HEK293 (cell line): ENCODE measurements around the gene ASTN2.

Source experiments
- CTCF ChIA-PET: fragments of 350-600 bp; formaldehyde crosslinking; extraction: SDS; loops from one replicate; lab custom pipeline; 2021; ENCODE audit warnings: antibody characterized with exemption; lab: Yijun Ruan, JAX
- POLR2A ChIA-PET: fragments of 300-600 bp; formaldehyde crosslinking; extraction: SDS; loops from one replicate; lab custom pipeline; 2020; ENCODE audit warnings: antibody characterized with exemption, inconsistent platforms; lab: Yijun Ruan, JAX
- H3K27ac ChIP-seq: fragments of 200-500 bp; sonication (Bioruptor generic); 2 replicates; pipeline ENCODE4 v1.5.1; 2014; ENCODE audit warnings: low read depth, low read length, control low read depth, inconsistent platforms; ENCODE audit errors: extremely low read depth
- H3K36me3 ChIP-seq, 2 experiments: fragments of 200-500 bp in 1 of 2; sonication (Bioruptor generic) in 1 of 2; 1 replicate in 1 of 2; 2 replicates in 1 of 2; pipeline ENCODE4 v1.5.1; 2014 to 2017; ENCODE audit warnings: inconsistent platforms in 2 of 2, low read length in 2 of 2; ENCODE audit not compliant: control insufficient read depth in 2 of 2, insufficient read depth in 1 of 2
- H3K4me1 ChIP-seq: fragments of 200-500 bp; sonication (Bioruptor generic); 2 replicates; pipeline ENCODE4 v1.5.1; 2014; ENCODE audit warnings: mild to moderate bottlenecking, low read length, inconsistent platforms; ENCODE audit not compliant: control insufficient read depth, insufficient read depth
- H3K4me3 ChIP-seq: 2 replicates; pipeline ENCODE4 v1.5.1; 2011; ENCODE audit warnings: low read depth, mild to moderate bottlenecking, control low read depth, low read length, moderate library complexity
- H3K9me3 ChIP-seq: fragments of 200-500 bp; sonication (Bioruptor generic); 2 replicates; pipeline ENCODE4 v1.5.1; 2014; ENCODE audit warnings: low read depth, low read length, inconsistent platforms; ENCODE audit not compliant: control insufficient read depth, insufficient read depth
- BCL6B ChIP-seq: fragments of 450-650 bp; formaldehyde crosslinking; IDR thresholded peaks from 2 replicates; pipeline ENCODE4 v1.5.1; 2017; ENCODE audit warnings: missing biosample characterization, missing genetic modification characterization
- EGR2 ChIP-seq: fragments of 450-650 bp; formaldehyde crosslinking; IDR thresholded peaks from 2 replicates; pipeline ENCODE4 v1.5.1; 2016; ENCODE audit warnings: low read depth, missing biosample characterization, missing genetic modification characterization
- ELK4 ChIP-seq: IDR thresholded peaks from 2 replicates; pipeline ENCODE4 v1.6.1; 2011; ENCODE audit warnings: mild to moderate bottlenecking, low read depth, low read length, borderline replicate concordance
- HOXA7 ChIP-seq: sonication (generic); formaldehyde crosslinking; IDR thresholded peaks from 2 replicates; pipeline ENCODE4 v1.8.1; 2022; ENCODE audit warnings: missing genetic modification reagents, borderline replicate concordance
- HOXD13 ChIP-seq: sonication (generic); formaldehyde crosslinking; IDR thresholded peaks from 2 replicates; pipeline ENCODE4 v1.8.0; 2022; ENCODE audit warnings: missing genetic modification reagents, borderline replicate concordance
- KLF7 ChIP-seq: fragments of 450-650 bp; formaldehyde crosslinking; IDR thresholded peaks from 2 replicates; pipeline ENCODE4 v1.5.1; 2016; ENCODE audit warnings: missing biosample characterization, missing genetic modification characterization, borderline replicate concordance
- SCRT2 ChIP-seq: fragments of 450-650 bp; formaldehyde crosslinking; IDR thresholded peaks from 2 replicates; pipeline ENCODE4 v1.5.1; 2016; ENCODE audit warnings: missing biosample characterization, missing genetic modification characterization
- TRIM28 ChIP-seq: IDR thresholded peaks from 2 replicates; pipeline ENCODE4 v1.6.1; 2011; ENCODE audit warnings: low read length, control low read depth, borderline replicate concordance
- ZFP69B ChIP-seq: fragments of 450-650 bp; formaldehyde crosslinking; IDR thresholded peaks from 2 replicates; pipeline ENCODE4 v1.5.1; 2016; ENCODE audit warnings: missing biosample characterization, missing genetic modification characterization
- ZNF114 ChIP-seq: fragments of 450-650 bp; formaldehyde crosslinking; IDR thresholded peaks from 2 replicates; pipeline ENCODE4 v1.5.0; 2017; ENCODE audit warnings: missing biosample characterization, missing genetic modification characterization
- ZNF140 ChIP-seq: fragments of 450-650 bp; formaldehyde crosslinking; IDR thresholded peaks from 2 replicates; pipeline ENCODE4 v1.5.1; 2016; ENCODE audit warnings: missing biosample characterization, missing genetic modification characterization
- ZNF146 ChIP-seq: fragments of 450-650 bp; formaldehyde crosslinking; IDR thresholded peaks from 2 replicates; pipeline ENCODE4 v1.5.1; 2016; ENCODE audit warnings: missing biosample characterization, missing genetic modification characterization
- ZNF16 ChIP-seq: fragments of 450-650 bp; formaldehyde crosslinking; IDR thresholded peaks from 2 replicates; pipeline ENCODE4 v1.5.1; 2016; ENCODE audit warnings: low read depth, missing biosample characterization, missing genetic modification characterization
- ZNF211 ChIP-seq: fragments of 450-650 bp; formaldehyde crosslinking; IDR thresholded peaks from 2 replicates; pipeline ENCODE4 v1.5.1; 2016; ENCODE audit warnings: low read depth, missing biosample characterization, missing genetic modification characterization
- ZNF214 ChIP-seq: fragments of 450-650 bp; formaldehyde crosslinking; IDR thresholded peaks from 2 replicates; pipeline ENCODE4 v1.5.1; 2017; ENCODE audit warnings: missing biosample characterization, mild to moderate bottlenecking, missing genetic modification characterization, borderline replicate concordance
- ZNF24 ChIP-seq: fragments of 450-650 bp; formaldehyde crosslinking; IDR thresholded peaks from 2 replicates; pipeline ENCODE4 v1.5.1; 2016; ENCODE audit warnings: missing biosample characterization, missing genetic modification characterization
- ZNF248 ChIP-seq: fragments of 450-650 bp; formaldehyde crosslinking; IDR thresholded peaks from 2 replicates; pipeline ENCODE4 v1.5.1; 2017; ENCODE audit warnings: missing biosample characterization, missing genetic modification characterization
- ZNF280C ChIP-seq: fragments of 450-650 bp; formaldehyde crosslinking; IDR thresholded peaks from 2 replicates; pipeline ENCODE4 v1.5.1; 2016; ENCODE audit warnings: missing biosample characterization, missing genetic modification characterization
- ZNF311 ChIP-seq: fragments of 450-650 bp; formaldehyde crosslinking; IDR thresholded peaks from 2 replicates; pipeline ENCODE4 v1.5.1; 2017; ENCODE audit warnings: missing biosample characterization, missing genetic modification characterization, borderline replicate concordance
- ZNF510 ChIP-seq: fragments of 450-650 bp; formaldehyde crosslinking; IDR thresholded peaks from 2 replicates; pipeline ENCODE4 v1.5.1; 2018; ENCODE audit warnings: mild to moderate bottlenecking, missing genetic modification characterization, missing biosample characterization; ENCODE audit not compliant: insufficient replicate concordance
- ZNF549 ChIP-seq: fragments of 450-650 bp; IDR thresholded peaks from 2 replicates; pipeline ENCODE4 v1.5.1; 2018; ENCODE audit warnings: missing biosample characterization, missing genetic modification characterization, mild to moderate bottlenecking, inconsistent platforms, moderate library complexity
- ZNF610 ChIP-seq: fragments of 450-650 bp; formaldehyde crosslinking; IDR thresholded peaks from 2 replicates; pipeline ENCODE4 v1.5.1; 2016; ENCODE audit warnings: missing biosample characterization, missing genetic modification characterization, borderline replicate concordance
- ZNF670 ChIP-seq: fragments of 450-650 bp; formaldehyde crosslinking; IDR thresholded peaks from 2 replicates; pipeline ENCODE4 v1.5.1; 2016; ENCODE audit warnings: missing biosample characterization, missing genetic modification characterization, low read depth
- ZNF777 ChIP-seq: fragments of 450-650 bp; formaldehyde crosslinking; IDR thresholded peaks from 2 replicates; pipeline ENCODE4 v1.5.1; 2017; ENCODE audit warnings: missing biosample characterization, missing genetic modification characterization, borderline replicate concordance
- ZNF785 ChIP-seq: fragments of 450-650 bp; formaldehyde crosslinking; IDR thresholded peaks from 2 replicates; pipeline ENCODE4 v1.5.1; 2016; ENCODE audit warnings: missing biosample characterization, missing genetic modification characterization
- ZSCAN23 ChIP-seq: fragments of 450-650 bp; formaldehyde crosslinking; IDR thresholded peaks from 2 replicates; pipeline ENCODE4 v1.5.1; 2016; ENCODE audit warnings: missing biosample characterization, missing genetic modification characterization
- ZSCAN5A ChIP-seq: fragments of 450-650 bp; formaldehyde crosslinking; IDR thresholded peaks from 2 replicates; pipeline ENCODE4 v1.5.1; 2016; ENCODE audit warnings: missing biosample characterization, missing genetic modification characterization

The ASTN2 gene

GRCh38 chr9:117104716-117105495 is 310.0 kb downstream of the ASTN2 start:
- Histone ChIP-seq H3K9me3 (no peaks in the 10 kb centered on the region), H3K27ac (no peak overlapping the region), H3K4me3 (no peak overlapping the region), H3K4me1 (no peaks in the 10 kb centered on the region), H3K36me3 (no peaks in the 10 kb centered on the region)
- POLR2A ChIA-PET: no interaction called here
- CTCF ChIA-PET: interaction anchor here (1.1 kb wide), 1 partner anchor 244 kb away, joined by 3 read pairs; no protein-coding TSS in a partner anchor
- TF ChIP-seq SCRT2 (tag by site-specific recombination) (no peak), ZNF777 (tag by site-specific recombination) (no peak), ZFP69B (tag by site-specific recombination) (no peak), ZNF280C (tag by site-specific recombination) (no peak), BCL6B (no peak), ZNF214 (tag by site-specific recombination) (no peak), HOXD13 (CRISPR knock-in tag) (no peak), ZNF140 (tag by site-specific recombination) (no peak), ZNF610 (tag by site-specific recombination) (no peak), TRIM28 (no peak), KLF7 (no peak), ZNF785 (tag by site-specific recombination) (no peak), ELK4 (no peak), ZNF114 (tag by site-specific recombination) (no peak), ZNF24 (tag by site-specific recombination) (no peak)
- TF ChIP-seq, all 188 proteins: peak for 0

GRCh38 chr9:117104206-117104605 is 310.7 kb downstream of the ASTN2 start:
- H3K4me1 ChIP-seq: no peaks in the 10 kb centered on the region
- POLR2A ChIA-PET: no interaction called here
- CTCF ChIA-PET: no interaction called here
- H3K4me3 ChIP-seq: no peak overlapping the region
- H3K36me3 ChIP-seq: no peaks in the 10 kb centered on the region
- H3K9me3 ChIP-seq: no peaks in the 10 kb centered on the region
- no peak overlapping the region for H3K27ac ChIP-seq
- TF ChIP-seq ZSCAN5A: no peak
- no peak for TF ChIP-seq ZNF510
- no peak for TF ChIP-seq HOXA7 (CRISPR knock-in tag)
- no peak for TF ChIP-seq ZNF16
- no peak for TF ChIP-seq EGR2 (tag by site-specific recombination)
- no peak for TF ChIP-seq ZNF146 (tag by site-specific recombination)
- TF ChIP-seq ZNF311: no peak
- TF ChIP-seq ZSCAN23 (tag by site-specific recombination): no peak
- TF ChIP-seq ZNF549 (tag by site-specific recombination): no peak
- no peak for TF ChIP-seq ZNF248 (tag by site-specific recombination)
- no peak for TF ChIP-seq ZNF211 (tag by site-specific recombination)
- TF ChIP-seq ZNF670: no peak
